ENCODE measurements around the gene ADORA2A. TPM values are rescaled to one million over a fixed set of nuclear protein-coding genes. Genes with fewer than 3 reads are reported as not detected.

ADORA2A gene
- total and polyA plus RNA-seq, 2 donors (not counting 1 experiment from before 2014, with no cell fraction given), result 0.78 to 1.5 TPM

GRCh38 chr22:24441406-24442351 is 14.3 kb downstream of the ADORA2A start:
- Histone ChIP-seq H3K9me3 (ENCODE audit: control insufficient read depth, insufficient read depth, low read depth, low read length) (no peaks in the 10 kb centered on the region), H3K27ac (ENCODE audit: insufficient read depth, low read length) (no peak overlapping the region), H4K20me1 (ENCODE audit: control insufficient read depth, extremely low read depth, insufficient read depth, low read length) (no peaks in the 10 kb centered on the region), H3K4me2 (ENCODE audit: extremely low read depth, insufficient read depth, low read length) (no peak overlapping the region), H3K36me3 (ENCODE audit: control insufficient read depth, insufficient read depth, low read length) (no peaks in the 10 kb centered on the region), H3K4me1 (ENCODE audit: control insufficient read depth, extremely low read depth, insufficient read depth, low read length) (peaks cover 3% of the 10 kb centered on the region), H2AFZ (ENCODE audit: low read length) (no peak overlapping the region), H3K79me2 (ENCODE audit: control insufficient read depth, insufficient read depth, low read length) (no peaks in the 10 kb centered on the region), H3K9ac (ENCODE audit: insufficient read depth, low read length) (no peak overlapping the region), H3K27me3 (ENCODE audit: control insufficient read depth, insufficient read depth, low read length) (peaks cover 3% of the 10 kb centered on the region), H3K4me3 (replicated peaks in 1 of 4; ENCODE audit: control extremely low read depth in 1 of 4, insufficient read depth in 1 of 4, low read depth in 3 of 4, low read length in 4 of 4) (no peak overlapping the region)
- no peak for DNase-seq (ENCODE audit: low read depth in 2 of 2)
- no peak for TF ChIP-seq CTCF (conservative IDR thresholded peaks at IDR 0.05 in 1 of 2, IDR thresholded peaks at IDR 0.05 in 1 of 2; ENCODE audit: low read depth in 1 of 2, low read length in 2 of 2)
- no peak for TF ChIP-seq EZH2 (IDR thresholded peaks at IDR 0.05; ENCODE audit: low read length, missing control alignments)

- Histone ChIP-seq H3K36me3 (ENCODE audit: control insufficient read depth, insufficient read depth, low read length) (no peaks in the 10 kb centered on the region), H3K4me3 (replicated peaks in 1 of 4; ENCODE audit: control extremely low read depth in 1 of 4, insufficient read depth in 1 of 4, low read depth in 3 of 4, low read length in 4 of 4) (no peak overlapping the region), H3K9ac (ENCODE audit: insufficient read depth, low read length) (no peak overlapping the region), H3K9me3 (ENCODE audit: control insufficient read depth, insufficient read depth, low read depth, low read length) (no peaks in the 10 kb centered on the region), H4K20me1 (ENCODE audit: control insufficient read depth, extremely low read depth, insufficient read depth, low read length) (no peaks in the 10 kb centered on the region), H3K4me2 (ENCODE audit: extremely low read depth, insufficient read depth, low read length) (no peak overlapping the region), H2AFZ (ENCODE audit: low read length) (no peak overlapping the region), H3K27me3 (ENCODE audit: control insufficient read depth, insufficient read depth, low read length) (peaks cover 3% of the 10 kb centered on the region), H3K4me1 (ENCODE audit: control insufficient read depth, extremely low read depth, insufficient read depth, low read length) (peaks cover 3% of the 10 kb centered on the region), H3K79me2 (ENCODE audit: control insufficient read depth, insufficient read depth, low read length) (no peaks in the 10 kb centered on the region), H3K27ac (ENCODE audit: insufficient read depth, low read length) (no peak overlapping the region)
- DNase-seq (ENCODE audit: low read depth in 2 of 2), result no peak
- TF ChIP-seq CTCF (conservative IDR thresholded peaks at IDR 0.05 in 1 of 2, IDR thresholded peaks at IDR 0.05 in 1 of 2; ENCODE audit: low read depth in 1 of 2, low read length in 2 of 2), result no peak
- no peak for TF ChIP-seq EZH2 (IDR thresholded peaks at IDR 0.05; ENCODE audit: low read length, missing control alignments)
Observed at GRCh38 chr22:24442352-24442744, 14.9 kb downstream of the ADORA2A start.

GRCh38 chr22:24443668-24444067 is 16.3 kb downstream of the ADORA2A start:
- Histone ChIP-seq H4K20me1 (ENCODE audit: control insufficient read depth, extremely low read depth, insufficient read depth, low read length) (no peaks in the 10 kb centered on the region), H3K36me3 (ENCODE audit: control insufficient read depth, insufficient read depth, low read length) (no peaks in the 10 kb centered on the region), H3K4me2 (ENCODE audit: extremely low read depth, insufficient read depth, low read length) (no peak overlapping the region), H3K27me3 (ENCODE audit: control insufficient read depth, insufficient read depth, low read length) (peaks cover 3% of the 10 kb centered on the region), H3K9ac (ENCODE audit: insufficient read depth, low read length) (no peak overlapping the region), H3K79me2 (ENCODE audit: control insufficient read depth, insufficient read depth, low read length) (no peaks in the 10 kb centered on the region), H3K4me3 (replicated peaks in 1 of 4; ENCODE audit: control extremely low read depth in 1 of 4, insufficient read depth in 1 of 4, low read depth in 3 of 4, low read length in 4 of 4) (no peak overlapping the region), H3K9me3 (ENCODE audit: control insufficient read depth, insufficient read depth, low read depth, low read length) (no peaks in the 10 kb centered on the region), H3K27ac (ENCODE audit: insufficient read depth, low read length) (no peak overlapping the region), H2AFZ (ENCODE audit: low read length) (no peak overlapping the region), H3K4me1 (ENCODE audit: control insufficient read depth, extremely low read depth, insufficient read depth, low read length) (peaks cover 3% of the 10 kb centered on the region)
- DNase-seq (ENCODE audit: low read depth in 2 of 2), result no peak
- TF ChIP-seq EZH2 (IDR thresholded peaks at IDR 0.05; ENCODE audit: low read length, missing control alignments) (no peak), CTCF (conservative IDR thresholded peaks at IDR 0.05 in 1 of 2, IDR thresholded peaks at IDR 0.05 in 1 of 2; ENCODE audit: low read depth in 1 of 2, low read length in 2 of 2) (no peak)

Data from fibroblast of lung (primary cell).